Stimulated activated naive CD4-positive, alpha-beta T cell (primary cell): ENCODE measurements around the gene ITM2C.

ENCODE experiments used
- DNase-seq, 6 experiments: peaks; one replicate each; lab custom pipeline; 2025; lab: John Stamatoyannopoulos, UW

ITM2C gene

GRCh38 chr2:230925879-230926765 is 61.4 kb downstream of the ITM2C start:
- no peak for DNase-seq

GRCh38 chr2:230927711-230928341 is 63.1 kb downstream of the ITM2C start:
- no peak for DNase-seq
